GM12878 (cell line): Measurements from ENCODE around the gene RASAL1. TPM values are rescaled to one million over a fixed set of nuclear protein-coding genes. Genes with fewer than 3 reads are reported as not detected.

Experiments
- ATAC-seq: fragments of 200-7000 bp; cut with Tn5 transposase; 3 replicates; pipeline ENCODE4 v1.9.1; 2020; ENCODE audit warnings: mild to moderate bottlenecking, moderate library complexity
- BruUV-seq: library from RNA; stranded (reverse); fragments of 400-500 nt; replicated peaks from 2 replicates; lab custom pipeline; 2021; lab: Mats Ljungman, UMichigan
- CTCF ChIA-PET: fragments of 300-600 bp; sonication (Branson Sonifier 250); formaldehyde crosslinking; extraction: SDS; loops from one replicate; lab custom pipeline; 2021; ENCODE audit warnings: inconsistent platforms; lab: Yijun Ruan, JAX
- POLR2A ChIA-PET: fragments of 350-600 bp; formaldehyde crosslinking; extraction: SDS; loops from one replicate; lab custom pipeline; 2021; ENCODE audit warnings: inconsistent platforms; lab: Charles Lee
- RAD21 ChIA-PET: fragments of 300-600 bp; sonication (Branson Sonifier 250); formaldehyde crosslinking; loops from one replicate; lab custom pipeline; 2023; ENCODE audit warnings: antibody characterized with exemption; ENCODE audit not compliant: unreplicated experiment; lab: Charles Lee
- SMC1A ChIA-PET: fragments of 300-600 bp; sonication (Branson Sonifier 250); formaldehyde crosslinking; loops from one replicate; lab custom pipeline; 2023; ENCODE audit not compliant: unreplicated experiment, uncharacterized antibody; lab: Charles Lee
- DNase-seq: peaks from one replicate; pipeline ENCODE4 v3.0.0-alpha.2; 2011; ENCODE audit warnings: low read depth, low spot score
- FAIRE-seq: peaks from 3 replicates; lab custom pipeline; 2011; peaks lifted over from hg19 to GRCh38; lab: Jason Lieb, UNC
- H2AFZ ChIP-seq: 2 replicates; pipeline ENCODE4 v1.6.0; 2011; ENCODE audit warnings: low read depth, low read length, control low read depth; ENCODE audit not compliant: control insufficient read depth
- H3K27ac ChIP-seq: 2 replicates; pipeline ENCODE4 v1.5.1; 2011; ENCODE audit warnings: control low read depth; ENCODE audit not compliant: control insufficient read depth, insufficient read depth
- H3K27me3 ChIP-seq, 2 experiments: replicated peaks in 1 of 2; 2 replicates each; pipeline versions ENCODE4 v1.6.0 to v1.6.1; 2011; ENCODE audit warnings: low read length in 1 of 2; ENCODE audit not compliant: control insufficient read depth in 2 of 2, insufficient read depth in 2 of 2
- H3K36me3 ChIP-seq, 2 experiments: 2 replicates each; pipeline ENCODE4 v1.5.1; 2011; ENCODE audit warnings: low read length in 1 of 2; ENCODE audit not compliant: control insufficient read depth in 2 of 2, insufficient read depth in 2 of 2
- H3K4me1 ChIP-seq: 2 replicates; pipeline ENCODE4 v1.6.1; 2011; ENCODE audit warnings: mild to moderate bottlenecking, low read length, moderate library complexity, mixed read lengths; ENCODE audit not compliant: control insufficient read depth, insufficient read depth
- H3K4me2 ChIP-seq: 2 replicates; pipeline ENCODE4 v1.6.0; 2011; ENCODE audit warnings: control low read depth; ENCODE audit not compliant: control insufficient read depth, insufficient read depth
- H3K4me3 ChIP-seq: fragments of 200-600 bp; sonication (generic); 2 replicates; pipeline ENCODE4 v1.5.1; 2016
- H3K79me2 ChIP-seq: 2 replicates; pipeline ENCODE4 v1.6.0; 2011; ENCODE audit warnings: low read length; ENCODE audit not compliant: control insufficient read depth, insufficient read depth
- H3K9ac ChIP-seq: 2 replicates; pipeline ENCODE4 v1.8.0; 2011; ENCODE audit warnings: low read length, control low read depth, mixed read lengths; ENCODE audit not compliant: control insufficient read depth, insufficient read depth
- H3K9me3 ChIP-seq: replicated peaks from 3 replicates; pipeline ENCODE4 v1.5.1; 2011; ENCODE audit warnings: mild to moderate bottlenecking, low read length; ENCODE audit not compliant: control insufficient read depth, insufficient read depth
- H4K20me1 ChIP-seq: 2 replicates; pipeline ENCODE4 v1.6.0; 2011; ENCODE audit not compliant: control insufficient read depth, insufficient read depth
- CUX1 ChIP-seq: IDR thresholded peaks from 2 replicates; pipeline ENCODE4 v1.6.1; 2012; ENCODE audit warnings: improper control_type of control experiment, low read depth, low read length; ENCODE audit not compliant: insufficient replicate concordance
- POLR2A ChIP-seq: IDR thresholded peaks from 2 replicates; pipeline ENCODE4 v1.6.1; 2011; ENCODE audit warnings: low read depth, mild to moderate bottlenecking, low read length
- WGBS: methylation state at CpG from one replicate; pipeline ENCODE4 v1.1.6; 2016; ENCODE audit warnings: low lambda C conversion rate; ENCODE audit not compliant: insufficient replicate concordance, insufficient coverage; ENCODE audit errors: missing lambda C conversion rate; 5-methylcytosine and 5-hydroxymethylcytosine counted together
- in situ Hi-C: fragments of 300-500 bp; cut with MboI; formaldehyde crosslinking; loops from 9 replicates; pipeline ENCODE4 v1.14.3; 2018; ENCODE audit warnings: mixed read lengths
- intact Hi-C: fragments of 100-400 bp; cut with micrococcal nuclease; formaldehyde crosslinking; loops from one replicate; pipeline ENCODE4 v1.14.2; 2022; ENCODE audit not compliant: unreplicated experiment
- polyA plus RNA-seq, 11 experiments: library from polyadenylated mRNA; depleted of rRNA in 4 of 11; unstranded in 6 of 11; stranded (reverse) in 5 of 11; fragments of >200 nt; fragmentation: Nextera tagmentation in 4 of 11; fragmentation: Illumina TruSeq in 1 of 11; extraction: Ambion mirVana in 4 of 11; extraction: Trizol in 1 of 11; gene quantifications; 1 replicate in 1 of 11; 2 replicates in 10 of 11; pipeline versions ENCODE4 v1.2.1 to v1.2.3, GENCODE V29; 2011 to 2016; ENCODE audit warnings: inconsistent platforms in 2 of 11, missing spikeins in 2 of 11, low read depth in 1 of 11
- total RNA-seq, 4 experiments: library from RNA; depleted of rRNA in 3 of 4; stranded (reverse); fragments of >200 nt in 3 of 4; fragmentation: Illumina TruSeq in 1 of 4; extraction: Trizol in 1 of 4; gene quantifications; 2 replicates each; pipeline versions ENCODE4 v1.2.1 to v1.2.3, GENCODE V29; 2013 to 2021

Gene RASAL1
- total and polyA plus RNA-seq, 10 of the 15 experiments (the other 5 are each of a cell fraction or from before 2014, with no cell fraction given), result 0.12 to 1.0 (median 0.52) TPM; not detected in 6

- Histone ChIP-seq H3K36me3 (peaks cover 28 to 33% of the 10 kb centered on the region in 2 experiments; a peak in 3 of 4 replicates), H3K27me3 (no peaks in the 10 kb centered on the region), H3K9ac (no peak overlapping the region), H3K9me3 (no peaks in the 10 kb centered on the region), H3K4me3 (no peak overlapping the region), H2AFZ (no peak overlapping the region), H3K79me2 (no peaks in the 10 kb centered on the region), H4K20me1 (no peaks in the 10 kb centered on the region), H3K27ac (no peak overlapping the region), H3K4me1 (no peaks in the 10 kb centered on the region), H3K4me2 (no peak overlapping the region)
- POLR2A ChIA-PET, result interaction anchor here (0.5 kb wide), 1 partner anchor 173 kb away, joined by 3 read pairs; no protein-coding TSS in a partner anchor
- TF ChIP-seq POLR2A (peak; percentile 33; the same call in 1 of the 2 replicates), CUX1 (no peak)
- FAIRE-seq (no peak), ATAC-seq (no peak), DNase-seq (no peak)
- BruUV-seq, result no TSS peak
- intact Hi-C loops (no loop called here), in situ Hi-C loops (no loop called here)
- RAD21 ChIA-PET, result interaction anchor here (0.7 to 0.9 kb wide), 2 partner anchors 12 to 38 kb away, joined by 3 read pairs; no protein-coding TSS in a partner anchor
- 98% methylated on average over 32 of the region's 32 CpGs for WGBS
- SMC1A ChIA-PET, result interaction anchor here (1.2 kb wide), 1 partner anchor 12 kb away, joined by 3 read pairs; no protein-coding TSS in a partner anchor
- CTCF ChIA-PET, result interaction anchor here (1.7 kb wide), 1 partner anchor 10 kb away, joined by 3 read pairs; no protein-coding TSS in a partner anchor
Observed at GRCh38 chr12:113165521-113166450, 30.2 kb upstream of the RASAL1 start.
